Neuronal stem cell (in vitro differentiated cells): ENCODE measurements around the gene METTL16.
A peak's percentile ranks its signal among the peaks of the same experiment; 100 is the strongest.

Experiments
- DNase-seq: peaks from one replicate; pipeline ENCODE4 v3.0.0-alpha.2; 2013; ENCODE audit warnings: low spot score
- H2AFZ ChIP-seq: one replicate; pipeline ENCODE4 v1.6.1; 2013; ENCODE audit warnings: mild to moderate bottlenecking, low read length, inconsistent platforms
- H2AK5ac ChIP-seq: 2 replicates; pipeline ENCODE4 v1.6.1; 2013; ENCODE audit warnings: low read depth, mild to moderate bottlenecking, inconsistent platforms, low read length, moderate library complexity, mixed read lengths
- H2BK120ac ChIP-seq: 2 replicates; pipeline ENCODE4 v1.6.1; 2013; ENCODE audit warnings: low read depth, mild to moderate bottlenecking, inconsistent platforms, low read length, moderate library complexity, mixed read lengths
- H2BK12ac ChIP-seq: one replicate; pipeline ENCODE4 v1.6.1; 2013; ENCODE audit warnings: low read length, inconsistent platforms
- H2BK15ac ChIP-seq: 2 replicates; pipeline ENCODE4 v1.6.1; 2013; ENCODE audit warnings: mild to moderate bottlenecking, low read length, inconsistent platforms, mixed read lengths
- H2BK5ac ChIP-seq: one replicate; pipeline ENCODE4 v1.6.1; 2013; ENCODE audit warnings: inconsistent platforms, mild to moderate bottlenecking, low read length, moderate library complexity
- H3K14ac ChIP-seq: one replicate; pipeline ENCODE4 v1.6.1; 2013; ENCODE audit warnings: low read length, inconsistent platforms
- H3K18ac ChIP-seq: 2 replicates; pipeline ENCODE4 v1.6.1; 2013; ENCODE audit warnings: low read length, inconsistent platforms
- H3K23ac ChIP-seq: 2 replicates; pipeline ENCODE4 v1.6.1; 2013; ENCODE audit warnings: low read depth, mild to moderate bottlenecking, mixed read lengths, low read length, inconsistent platforms; ENCODE audit not compliant: poor library complexity
- H3K27ac ChIP-seq: replicated peaks from 3 replicates; pipeline ENCODE4 v1.5.1; 2013; ENCODE audit warnings: low read length, inconsistent platforms
- H3K27me3 ChIP-seq, 3 experiments: 2 replicates each; pipeline ENCODE4 v1.6.1; 2013; ENCODE audit warnings: low read length in 3 of 3, mild to moderate bottlenecking in 2 of 3, inconsistent platforms in 1 of 3, low read depth in 1 of 3, mixed read lengths in 1 of 3, moderate library complexity in 1 of 3; ENCODE audit not compliant: control insufficient read depth in 3 of 3, insufficient read depth in 3 of 3
- H3K36me3 ChIP-seq, 2 donors: replicated peaks in 1 of 2; 2 replicates each; pipeline ENCODE4 v1.6.1; 2013; ENCODE audit warnings: low read length in 2 of 2; ENCODE audit not compliant: control insufficient read depth in 2 of 2, insufficient read depth in 2 of 2
- H3K4ac ChIP-seq: 2 replicates; pipeline ENCODE4 v1.6.1; 2013; ENCODE audit warnings: inconsistent platforms, mild to moderate bottlenecking, low read length, moderate library complexity
- H3K4me1 ChIP-seq, 2 donors: 1 replicate in 1 of 2; 2 replicates in 1 of 2; pipeline ENCODE4 v1.6.1; 2013; ENCODE audit warnings: low read length in 2 of 2, low read depth in 1 of 2; ENCODE audit not compliant: control insufficient read depth in 2 of 2, insufficient read depth in 1 of 2
- H3K4me2 ChIP-seq: one replicate; pipeline ENCODE4 v1.6.1; 2013; ENCODE audit warnings: mild to moderate bottlenecking, low read length, inconsistent platforms; ENCODE audit not compliant: insufficient read depth, poor library complexity, severe bottlenecking
- H3K4me3 ChIP-seq, 2 donors: 2 replicates each; pipeline ENCODE4 v1.5.1; 2013; ENCODE audit warnings: low read length in 2 of 2, mild to moderate bottlenecking in 2 of 2, inconsistent platforms in 1 of 2, moderate library complexity in 1 of 2
- H3K79me1 ChIP-seq: one replicate; pipeline ENCODE4 v1.6.1; 2013; ENCODE audit warnings: low read depth, mild to moderate bottlenecking, inconsistent platforms, low read length, moderate library complexity
- H3K9ac ChIP-seq: one replicate; pipeline ENCODE4 v1.6.1; 2013; ENCODE audit warnings: mild to moderate bottlenecking, low read depth, low read length, inconsistent platforms; ENCODE audit not compliant: poor library complexity
- H3K9me3 ChIP-seq, 2 donors: replicated peaks in 1 of 2; 2 replicates each; pipeline versions ENCODE3 to v1.6.1; 2013; ENCODE audit warnings: low read length in 2 of 2, mild to moderate bottlenecking in 2 of 2, inconsistent platforms in 1 of 2, low read depth in 1 of 2, mixed read lengths in 1 of 2, moderate library complexity in 1 of 2; ENCODE audit not compliant: control insufficient read depth in 2 of 2, insufficient read depth in 1 of 2
- H4K8ac ChIP-seq: one replicate; pipeline ENCODE4 v1.6.1; 2013; ENCODE audit warnings: low read depth, mild to moderate bottlenecking, inconsistent platforms, low read length, moderate library complexity
- H4K91ac ChIP-seq: one replicate; pipeline ENCODE4 v1.6.1; 2013; ENCODE audit warnings: low read length, low read depth, mild to moderate bottlenecking, inconsistent platforms; ENCODE audit not compliant: poor library complexity
- WGBS, 2 donors: extraction: QIAGEN DNeasy Blood & Tissue Kit; methylation state at CpG; one replicate each; pipeline ENCODE4 v1.1.7; 2013; ENCODE audit warnings: missing lambda C conversion rate in 2 of 2, mixed read lengths in 1 of 2; ENCODE audit not compliant: insufficient read length in 2 of 2, insufficient replicate concordance in 1 of 2; ENCODE audit errors: extremely low coverage in 2 of 2; 5-methylcytosine and 5-hydroxymethylcytosine counted together

METTL16 gene

DNA sequence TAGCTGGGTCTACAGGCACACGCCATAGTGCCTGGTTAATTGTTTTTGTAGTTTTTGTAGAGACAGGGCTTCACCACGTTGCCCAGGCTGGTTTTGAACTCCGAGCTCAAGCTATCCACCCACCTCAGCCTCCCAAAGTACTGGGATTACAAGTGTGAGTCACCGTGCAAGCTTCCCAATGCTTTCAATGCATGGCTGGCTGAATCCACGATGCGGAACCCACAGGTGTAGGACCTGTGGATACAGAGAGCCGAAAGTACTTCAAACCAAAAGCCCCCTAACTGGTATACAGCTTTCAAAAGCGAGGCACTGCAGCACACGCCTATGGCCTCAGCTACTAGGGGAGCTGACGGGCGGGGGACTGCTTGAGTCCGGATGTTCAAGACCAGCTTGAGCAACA is 44.8 kb downstream of the METTL16 start:
- H3K4me2 ChIP-seq: no peak overlapping the region
- no peak overlapping the region for H2BK5ac ChIP-seq
- no peak overlapping the region for H2BK12ac ChIP-seq
- H4K8ac ChIP-seq: no peak overlapping the region
- no peaks in the 10 kb centered on the region for H3K79me1 ChIP-seq
- H4K91ac ChIP-seq: no peak overlapping the region
- no peak overlapping the region for H3K4ac ChIP-seq
- H3K14ac ChIP-seq: no peak overlapping the region
- no peak overlapping the region for H3K23ac ChIP-seq
- peak overlapping the region in 1 of 2 donors; percentile 58 for H3K4me3 ChIP-seq
- H2AFZ ChIP-seq: no peak overlapping the region
- H2BK120ac ChIP-seq: no peak overlapping the region
- no peak overlapping the region for H3K9ac ChIP-seq
- no peaks in the 10 kb centered on the region for H3K4me1 ChIP-seq
- no peaks in the 10 kb centered on the region for H3K27me3 ChIP-seq
- no peak overlapping the region for H2AK5ac ChIP-seq
- DNase-seq: no peak
- H3K18ac ChIP-seq: no peak overlapping the region
- H3K27ac ChIP-seq: no peak overlapping the region
- H2BK15ac ChIP-seq: no peak overlapping the region
- peaks cover 0 to 2% of the 10 kb centered on the region in 2 donors for H3K9me3 ChIP-seq
- H3K36me3 ChIP-seq: peaks cover 24 to 88% of the 10 kb centered on the region in 2 donors
- no CpG with 5 or more reads among the region's 12 CpGs for WGBS, 2 donors

DNA sequence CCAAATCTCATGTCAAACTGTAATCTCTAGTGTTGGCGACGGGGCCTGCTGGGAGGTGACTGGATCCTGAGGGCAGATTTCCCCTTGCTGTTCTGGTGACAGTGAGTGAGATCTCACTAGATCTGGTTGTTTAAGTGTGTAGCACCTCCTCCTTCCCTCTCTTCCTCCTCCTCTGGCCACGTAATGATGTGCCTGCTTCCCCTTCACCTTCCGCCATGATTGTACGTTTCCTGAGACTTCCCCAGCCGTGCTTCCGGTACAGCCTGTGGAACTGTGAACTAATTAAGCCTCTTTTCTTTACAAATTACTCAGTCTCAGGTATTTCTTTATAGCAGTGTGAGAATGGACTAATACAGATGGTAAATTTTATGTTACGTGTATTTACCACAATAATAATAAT is 49.2 kb downstream of the METTL16 start:
- WGBS, 2 donors: no CpG with 5 or more reads among the region's 8 CpGs
- no peak overlapping the region for H4K91ac ChIP-seq
- peaks cover 27 to 86% of the 10 kb centered on the region in 2 donors for H3K36me3 ChIP-seq
- H3K9me3 ChIP-seq: no peaks in the 10 kb centered on the region
- no peak overlapping the region for H2AFZ ChIP-seq
- H3K4me2 ChIP-seq: no peak overlapping the region
- H3K4me3 ChIP-seq: peak overlapping the region in 1 of 2 donors; percentile 61
- no peak overlapping the region for H3K27ac ChIP-seq
- no peak overlapping the region for H3K9ac ChIP-seq
- no peak overlapping the region for H3K18ac ChIP-seq
- no peak overlapping the region for H4K8ac ChIP-seq
- no peaks in the 10 kb centered on the region for H3K79me1 ChIP-seq
- H2BK120ac ChIP-seq: no peak overlapping the region
- no peak overlapping the region for H2BK12ac ChIP-seq
- H3K23ac ChIP-seq: no peak overlapping the region
- H3K14ac ChIP-seq: no peak overlapping the region
- no peak overlapping the region for H3K4ac ChIP-seq
- H3K27me3 ChIP-seq: no peaks in the 10 kb centered on the region
- no peaks in the 10 kb centered on the region for H3K4me1 ChIP-seq
- DNase-seq: no peak
- H2BK5ac ChIP-seq: no peak overlapping the region
- H2AK5ac ChIP-seq: no peak overlapping the region
- H2BK15ac ChIP-seq: no peak overlapping the region

DNA sequence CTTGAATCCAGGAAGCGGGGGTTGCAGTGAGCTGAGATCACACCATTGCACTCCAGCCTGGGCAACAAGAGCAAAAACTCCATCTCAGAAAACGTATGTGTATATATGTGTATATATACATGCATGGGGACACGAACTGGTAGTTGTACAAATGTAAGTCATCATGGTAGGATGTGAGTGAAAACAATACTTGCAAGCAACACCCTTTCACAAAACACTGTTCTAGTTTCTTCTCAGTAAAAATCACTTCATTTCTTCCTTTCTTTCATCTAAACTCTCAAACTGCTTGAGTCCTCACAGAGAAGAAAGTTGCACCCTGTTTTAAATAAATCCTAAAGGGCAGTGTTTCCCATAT is 51.8 kb downstream of the METTL16 start:
- H3K9ac ChIP-seq: no peak overlapping the region
- H2BK120ac ChIP-seq: no peak overlapping the region
- H2BK15ac ChIP-seq: no peak overlapping the region
- H3K4me1 ChIP-seq: no peaks in the 10 kb centered on the region
- H3K4me3 ChIP-seq: no peak overlapping the region
- no peak overlapping the region for H3K23ac ChIP-seq
- no peaks in the 10 kb centered on the region for H3K79me1 ChIP-seq
- no CpG with 5 or more reads among the region's 3 CpGs for WGBS, 2 donors
- no peak overlapping the region for H2BK5ac ChIP-seq
- no peak overlapping the region for H2AFZ ChIP-seq
- no peak overlapping the region for H3K4ac ChIP-seq
- no peak overlapping the region for H3K27ac ChIP-seq
- DNase-seq: no peak
- no peak overlapping the region for H2BK12ac ChIP-seq
- H3K4me2 ChIP-seq: no peak overlapping the region
- H4K91ac ChIP-seq: no peak overlapping the region
- H2AK5ac ChIP-seq: no peak overlapping the region
- H4K8ac ChIP-seq: no peak overlapping the region
- H3K14ac ChIP-seq: no peak overlapping the region
- H3K9me3 ChIP-seq: no peaks in the 10 kb centered on the region
- peaks cover 23 to 89% of the 10 kb centered on the region in 2 donors for H3K36me3 ChIP-seq
- H3K27me3 ChIP-seq: no peaks in the 10 kb centered on the region
- no peak overlapping the region for H3K18ac ChIP-seq

DNA sequence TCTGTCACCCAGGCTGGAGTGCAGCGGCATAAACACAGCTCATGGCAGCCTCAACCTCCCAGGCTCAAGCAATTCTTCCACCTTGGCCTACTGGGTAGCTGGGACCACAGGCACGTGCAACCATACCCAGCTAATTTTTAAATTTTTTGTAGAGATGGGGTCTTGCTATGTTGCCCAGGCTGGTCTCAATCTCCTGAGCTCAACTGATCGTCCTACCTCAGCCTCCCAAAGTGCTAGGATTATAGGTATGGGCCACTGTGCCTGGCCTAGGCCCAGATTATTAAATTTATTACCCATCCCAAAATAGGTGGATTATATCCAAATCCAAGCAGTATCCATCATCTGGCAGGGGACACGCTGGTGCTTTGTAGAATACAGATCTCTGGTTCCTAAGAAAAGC is 53.8 kb downstream of the METTL16 start:
- no peak overlapping the region for H2AK5ac ChIP-seq
- H2BK15ac ChIP-seq: no peak overlapping the region
- H3K4ac ChIP-seq: no peak overlapping the region
- no peak overlapping the region for H2BK120ac ChIP-seq
- no peak overlapping the region for H2BK5ac ChIP-seq
- H3K18ac ChIP-seq: no peak overlapping the region
- no peak overlapping the region for H3K23ac ChIP-seq
- peaks cover 18 to 76% of the 10 kb centered on the region in 2 donors for H3K36me3 ChIP-seq
- no peak overlapping the region for H3K14ac ChIP-seq
- H4K8ac ChIP-seq: no peak overlapping the region
- H2AFZ ChIP-seq: no peak overlapping the region
- peaks cover under 1% of the 10 kb centered on the region for H3K79me1 ChIP-seq
- H2BK12ac ChIP-seq: no peak overlapping the region
- no peaks in the 10 kb centered on the region for H3K4me1 ChIP-seq
- no peak overlapping the region for H3K27ac ChIP-seq
- H3K9ac ChIP-seq: no peak overlapping the region
- no peak for DNase-seq
- WGBS, 2 donors: no CpG with 5 or more reads among the region's 4 CpGs
- no peak overlapping the region for H3K4me3 ChIP-seq
- H3K4me2 ChIP-seq: no peak overlapping the region
- H3K9me3 ChIP-seq: no peaks in the 10 kb centered on the region
- no peaks in the 10 kb centered on the region for H3K27me3 ChIP-seq
- no peak overlapping the region for H4K91ac ChIP-seq
